ENCODE results near the gene DNAH5. TPM values are rescaled to one million over a fixed set of nuclear protein-coding genes. Genes with fewer than 3 reads are reported as not detected.

DNAH5 gene
- polyA plus RNA-seq, 4 donors, result 2.5 to 2.9 (median 2.7) TPM

GRCh38 chr5:13740471-13740870 lies 204.0 kb downstream of the DNAH5 start:
- DNase-seq (ENCODE audit: low read depth in 4 of 4, low spot score in 3 of 4), result no peak

- DNase-seq (ENCODE audit: low read depth in 4 of 4, low spot score in 3 of 4), result no peak
These were observed 205.0 kb downstream of the DNAH5 start for GRCh38 chr5:13739479-13739878.

GRCh38 chr5:13735691-13736090 lies 208.8 kb downstream of the DNAH5 start:
- DNase-seq (ENCODE audit: low read depth in 4 of 4, low spot score in 3 of 4), result no peak

GRCh38 chr5:13731121-13731628 lies 213.3 kb downstream of the DNAH5 start:
- DNase-seq (ENCODE audit: low read depth in 4 of 4, low spot score in 3 of 4), result no peak

- DNase-seq (ENCODE audit: low read depth in 4 of 4, low spot score in 3 of 4), result no peak
These were observed 235.6 kb downstream of the DNAH5 start for GRCh38 chr5:13708906-13709305.

- no peak for DNase-seq (ENCODE audit: low read depth in 4 of 4, low spot score in 3 of 4)
These were observed 236.1 kb downstream of the DNAH5 start for GRCh38 chr5:13708432-13708831.

- no peak for DNase-seq (ENCODE audit: low read depth in 4 of 4, low spot score in 3 of 4)
These were observed 240.1 kb downstream of the DNAH5 start for GRCh38 chr5:13704396-13704795.

- DNase-seq (ENCODE audit: low read depth in 4 of 4, low spot score in 3 of 4), result no peak
These were observed 243.9 kb downstream of the DNAH5 start for GRCh38 chr5:13700626-13701025.

GRCh38 chr5:13698885-13699284 lies 245.6 kb downstream of the DNAH5 start:
- DNase-seq (ENCODE audit: low read depth in 4 of 4, low spot score in 3 of 4), result no peak

GRCh38 chr5:13695076-13695712 lies 249.3 kb downstream of the DNAH5 start:
- no peak for DNase-seq (ENCODE audit: low read depth in 4 of 4, low spot score in 3 of 4)

- DNase-seq (ENCODE audit: low read depth in 4 of 4, low spot score in 3 of 4), result no peak
These were observed 252.3 kb downstream of the DNAH5 start for GRCh38 chr5:13692172-13692571.

- no peak for DNase-seq (ENCODE audit: low read depth in 4 of 4, low spot score in 3 of 4)
These were observed 268.0 kb downstream of the DNAH5 start for GRCh38 chr5:13676531-13676930.

GRCh38 chr5:13674391-13674790 lies 270.1 kb downstream of the DNAH5 start:
- DNase-seq (ENCODE audit: low read depth in 4 of 4, low spot score in 3 of 4), result no peak

GRCh38 chr5:13673511-13673910 lies 271.0 kb downstream of the DNAH5 start:
- DNase-seq (ENCODE audit: low read depth in 4 of 4, low spot score in 3 of 4), result no peak

GRCh38 chr5:13664377-13664776 lies 280.1 kb downstream of the DNAH5 start:
- no peak for DNase-seq (ENCODE audit: low read depth in 4 of 4, low spot score in 3 of 4)

- DNase-seq (ENCODE audit: low read depth in 4 of 4, low spot score in 3 of 4), result no peak
These were observed 281.9 kb downstream of the DNAH5 start for GRCh38 chr5:13662626-13663025.

- no peak for DNase-seq (ENCODE audit: low read depth in 4 of 4, low spot score in 3 of 4)
These were observed 283.2 kb downstream of the DNAH5 start for GRCh38 chr5:13661272-13661671.

- no peak for DNase-seq (ENCODE audit: low read depth in 4 of 4, low spot score in 3 of 4)
These were observed 284.4 kb downstream of the DNAH5 start for GRCh38 chr5:13660072-13660471.

GRCh38 chr5:13659391-13659790 lies 285.1 kb downstream of the DNAH5 start:
- DNase-seq (ENCODE audit: low read depth in 4 of 4, low spot score in 3 of 4), result no peak

GRCh38 chr5:13658761-13659160 lies 285.7 kb downstream of the DNAH5 start:
- DNase-seq (ENCODE audit: low read depth in 4 of 4, low spot score in 3 of 4), result no peak

GRCh38 chr5:13658152-13658551 lies 286.3 kb downstream of the DNAH5 start:
- no peak for DNase-seq (ENCODE audit: low read depth in 4 of 4, low spot score in 3 of 4)

GRCh38 chr5:13653709-13654108 lies 290.8 kb downstream of the DNAH5 start:
- no peak for DNase-seq (ENCODE audit: low read depth in 4 of 4, low spot score in 3 of 4)

GRCh38 chr5:13649656-13650055 lies 294.8 kb downstream of the DNAH5 start:
- DNase-seq (ENCODE audit: low read depth in 4 of 4, low spot score in 3 of 4), result no peak
